ENCODE results near the gene LEF1. TPM values are rescaled to one million over a fixed set of nuclear protein-coding genes. Genes with fewer than 3 reads are reported as not detected.

LEF1 gene
- total and polyA plus RNA-seq, 2 of the 8 experiments (the other 6 are each of a cell fraction or from before 2014, with no cell fraction given) = 2.6 to 5.2 TPM

DNA sequence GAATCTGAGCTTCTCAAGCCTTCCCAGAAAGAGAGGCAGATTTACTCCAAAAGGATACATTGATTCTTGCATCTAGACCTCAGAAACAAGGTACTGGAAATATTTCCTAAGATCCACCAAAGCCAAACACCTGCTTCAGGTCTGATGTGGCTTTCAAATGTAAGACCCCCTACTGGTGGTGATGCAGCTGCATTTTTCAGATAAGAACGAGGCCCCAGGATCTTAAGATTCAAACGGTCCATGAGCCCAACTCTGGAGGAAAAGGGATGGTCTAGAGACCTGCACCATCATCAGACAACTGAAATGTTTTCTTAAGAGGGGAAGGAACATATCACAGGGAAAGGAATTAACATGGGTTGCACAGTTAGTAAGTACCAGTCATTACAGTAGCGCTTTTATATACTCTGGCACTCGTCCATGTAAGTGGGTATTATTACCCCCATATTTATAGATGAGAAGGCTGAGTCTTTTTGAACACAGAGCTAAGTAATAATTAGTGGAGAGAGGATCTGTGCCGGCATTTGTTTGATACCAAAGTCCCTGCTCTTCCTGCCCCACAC lies 73.7 kb downstream of the LEF1 start:
- WGBS, 2 experiments (ENCODE audit: extremely low coverage in 1 of 2, insufficient coverage in 1 of 2, insufficient read length in 1 of 2, insufficient replicate concordance in 2 of 2, low coverage in 1 of 2, low lambda C conversion rate in 2 of 2, missing lambda C conversion rate in 1 of 2) = 73% methylated on average over 5 of the region's 5 CpGs; no CpG with 5 or more reads in 1 of the 2 experiments
- H3K9ac ChIP-seq (replicated peaks in 1 of 4; ENCODE audit: extremely low read depth in 1 of 4, low read depth in 3 of 4, low read length in 3 of 4) = no peak overlapping the region
- H2BK5ac ChIP-seq (ENCODE audit: low read depth, low read length) = no peak overlapping the region
- CTCF ChIA-PET (ENCODE audit: partially characterized antibody) = interaction anchor here (0.6 to 1.8 kb wide), 3 partner anchors 18 to 398 kb away, joined by 3 to 5 read pairs (median 4); no protein-coding TSS in a partner anchor
- H2BK20ac ChIP-seq (ENCODE audit: low read length) = no peak overlapping the region
- H3K4me1 ChIP-seq (replicated peaks in 1 of 4; ENCODE audit: control insufficient read depth in 3 of 4, insufficient read depth in 4 of 4, low read length in 3 of 4) = 0 out of 7 replicates have a peak, but pooled peaks cover 0 to 2% (median 0%) of the 10 kb centered on the region in 4 experiments
- POLR2A ChIA-PET (ENCODE audit: partially characterized antibody) = interaction anchor here (0.6 kb wide), 1 partner anchor 16 kb away, joined by 3 read pairs; no protein-coding TSS in a partner anchor
- H3K4me3 ChIP-seq (ENCODE audit: extremely low read depth in 1 of 4, insufficient read depth in 2 of 4, low read depth in 3 of 4, low read length in 4 of 4) = no peak overlapping the region
- no peak overlapping the region for H3K56ac ChIP-seq (replicated peaks; ENCODE audit: insufficient read length, low read depth, low read length)
- no peak overlapping the region for H2AFZ ChIP-seq (ENCODE audit: low read length)
- H3K14ac ChIP-seq (ENCODE audit: insufficient read length) = no peak overlapping the region
- no peak for FAIRE-seq
- H2AK5ac ChIP-seq (ENCODE audit: low read depth, low read length) = no peak overlapping the region
- no peak overlapping the region for H3K27ac ChIP-seq (ENCODE audit: low read depth, low read length)
- no peaks in the 10 kb centered on the region for H3K36me3 ChIP-seq (ENCODE audit: control insufficient read depth in 2 of 4, insufficient read depth in 4 of 4, low read length in 3 of 4)
- no peak overlapping the region for H4K91ac ChIP-seq (replicated peaks; ENCODE audit: insufficient read length, low read length)
- H3K79me1 ChIP-seq (ENCODE audit: low read depth, low read length) = no peaks in the 10 kb centered on the region
- H2BK15ac ChIP-seq (ENCODE audit: low read length) = no peak overlapping the region
- no peaks in the 10 kb centered on the region for H3K23me2 ChIP-seq (ENCODE audit: low read depth, low read length)
- no peak overlapping the region for H3K23ac ChIP-seq (ENCODE audit: insufficient read length)
- H4K8ac ChIP-seq (ENCODE audit: extremely low read depth, insufficient read depth, low read length) = no peak overlapping the region
- no peak overlapping the region for H4K5ac ChIP-seq (ENCODE audit: insufficient read length, low read depth, low read length)
- H3K18ac ChIP-seq (ENCODE audit: extremely low read depth, low read length) = no peak overlapping the region
- H3K4me2 ChIP-seq (ENCODE audit: insufficient read depth in 1 of 2, low read depth in 2 of 2, low read length in 2 of 2) = no peak overlapping the region
- no peaks in the 10 kb centered on the region for H3K9me3 ChIP-seq (ENCODE audit: insufficient read depth in 2 of 2, low read depth in 1 of 2, low read length in 1 of 2)
- H4K20me1 ChIP-seq (replicated peaks in 1 of 2; ENCODE audit: control insufficient read depth in 1 of 2, insufficient read depth in 2 of 2, low read length in 2 of 2) = no peaks in the 10 kb centered on the region
- DNase-seq (ENCODE audit: low read depth in 1 of 2, low spot score in 2 of 2) = no peak
- H3K79me2 ChIP-seq (ENCODE audit: control insufficient read depth in 1 of 2, insufficient read depth in 2 of 2, low read length in 2 of 2) = no peaks in the 10 kb centered on the region
- no peaks in the 10 kb centered on the region for H3K27me3 ChIP-seq (replicated peaks in 1 of 4; ENCODE audit: control insufficient read depth in 3 of 4, extremely low read depth in 1 of 4, insufficient read depth in 3 of 4, low read length in 3 of 4)
- TF ChIP-seq, protein P1, sequence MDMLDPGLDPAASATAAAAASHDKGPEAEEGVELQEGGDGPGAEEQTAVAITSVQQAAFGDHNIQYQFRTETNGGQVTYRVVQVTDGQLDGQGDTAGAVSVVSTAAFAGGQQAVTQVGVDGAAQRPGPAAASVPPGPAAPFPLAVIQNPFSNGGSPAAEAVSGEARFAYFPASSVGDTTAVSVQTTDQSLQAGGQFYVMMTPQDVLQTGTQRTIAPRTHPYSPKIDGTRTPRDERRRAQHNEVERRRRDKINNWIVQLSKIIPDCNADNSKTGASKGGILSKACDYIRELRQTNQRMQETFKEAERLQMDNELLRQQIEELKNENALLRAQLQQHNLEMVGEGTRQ (IDR thresholded peaks at IDR 0.05; ENCODE audit: low read length) = no peak
- TF ChIP-seq POLR2A (IDR thresholded peaks at IDR 0.05; ENCODE audit: control extremely low read depth in 1 of 2, low read depth in 2 of 2, low read length in 2 of 2) = no peak
- TF ChIP-seq SP4 (IDR thresholded peaks at IDR 0.05; ENCODE audit: low read length) = no peak
- TF ChIP-seq RFX5 (IDR thresholded peaks at IDR 0.05; ENCODE audit: borderline replicate concordance, low read depth, low read length) = no peak
- no peak for TF ChIP-seq GTF2F1 (IDR thresholded peaks at IDR 0.05; ENCODE audit: borderline replicate concordance, low read depth, low read length)
- no peak for TF ChIP-seq KDM5A (IDR thresholded peaks at IDR 0.05; ENCODE audit: low read length)
- H2BK120ac ChIP-seq (replicated peaks; ENCODE audit: low read depth, low read length) = no peak overlapping the region
- no peak overlapping the region for H3K4ac ChIP-seq (replicated peaks; ENCODE audit: insufficient read length, low read depth, low read length)
- no peak overlapping the region for H2BK12ac ChIP-seq (ENCODE audit: low read depth, low read length)

Measured in H1 (cell line).